ENCODE measurements around the gene NGF.

GRCh38 chr1:115237507-115237906, 100.5 kb downstream of the NGF start:
- TF ChIP-seq REST (IDR thresholded peaks at IDR 0.05; ENCODE audit: insufficient read depth in 1 of 2, low read depth in 2 of 2, low read length in 2 of 2), result no peak
- no peak for TF ChIP-seq TAF1 (IDR thresholded peaks at IDR 0.05; ENCODE audit: borderline replicate concordance, insufficient read depth, low read length)
- TF ChIP-seq POLR2AphosphoS5 (IDR thresholded peaks at IDR 0.05; ENCODE audit: low read depth, low read length), result no peak
- TF ChIP-seq SIN3A (IDR thresholded peaks at IDR 0.05; ENCODE audit: borderline replicate concordance, insufficient read depth, low read length), result no peak

Data from PFSK-1 (cell line).